GM12892 (cell line): ENCODE data around the gene INCENP.

Experiments
- POLR2A ChIP-seq: IDR thresholded peaks from 2 replicates; pipeline ENCODE4 v1.6.1; 2011; ENCODE audit warnings: low read depth, low read length, control low read depth
- POLR2AphosphoS5 ChIP-seq: IDR thresholded peaks from 2 replicates; pipeline ENCODE4 v1.6.1; 2011; ENCODE audit warnings: low read depth, low read length, control low read depth
- TAF1 ChIP-seq: IDR thresholded peaks from 2 replicates; pipeline ENCODE4 v1.6.1; 2011; ENCODE audit warnings: low read depth, mild to moderate bottlenecking, control low read depth, low read length, borderline replicate concordance

DNA sequence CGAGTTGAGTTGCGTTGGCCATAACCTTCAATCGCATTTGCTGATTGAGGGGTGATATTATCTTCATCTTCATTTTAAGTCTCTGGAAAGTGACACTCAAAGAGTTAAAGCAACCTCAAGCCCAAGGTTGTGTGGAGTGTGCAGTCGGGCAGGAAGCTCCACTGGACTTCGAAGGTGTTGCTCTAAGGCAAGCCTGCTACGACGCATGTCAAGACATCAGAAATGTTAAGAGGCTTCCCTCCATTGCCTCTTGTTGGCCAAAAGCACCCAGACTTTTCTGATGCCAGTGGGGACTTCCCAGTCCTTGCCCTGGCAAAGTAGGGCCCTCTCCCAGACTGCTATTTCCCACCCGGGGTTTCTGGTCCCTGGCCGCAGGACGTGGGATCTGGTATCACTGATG, 42.6 kb downstream of the INCENP start:
- TF ChIP-seq POLR2A (no peak), TAF1 (no peak), POLR2AphosphoS5 (no peak)
